ENCODE measurements around the gene METTL9.
"Not testable (repeated sequence)": the region's sequence is repeated elsewhere in the genome, so short reads cannot be mapped to it uniquely, and the experiment has no call there.

GRCh38 chr16:21567496-21567895 is 31.9 kb upstream of the METTL9 start:
- not testable (repeated sequence) for TF ChIP-seq CTCF, POLR2A (IDR thresholded peaks at IDR 0.05)
